Sciatic nerve (tissue), 2 donors: ENCODE data around the gene SCN10A. TPM values are rescaled to one million over a fixed set of nuclear protein-coding genes. Genes with fewer than 3 reads are reported as not detected.

Experiments
- ATAC-seq: fragments of 200-7000 bp; cut with Tn5 transposase; one replicate; pipeline ENCODE4 v1.9.1; 2020; ENCODE audit warnings: mild to moderate bottlenecking, moderate library complexity
- DNase-seq: peaks from one replicate; pipeline ENCODE4 v3.0.0-alpha.2; 2020; ENCODE audit warnings: low spot score
- intact Hi-C: fragments of 100-400 bp; cut with DNase I; formaldehyde crosslinking; loops from one replicate; pipeline ENCODE4 v1.14.2; 2022
- total RNA-seq: library from RNA; stranded (reverse); fragmentation: NEBNext Ultra II Directional; extraction: Animal tissue kit (Norgen Biotek cat#: 25700); gene quantifications from one replicate; pipeline ENCODE4 v1.2.1, GENCODE V29; 2021
- donor health status: DM: no; HTN: no; CAD: no.
- donor health status: DM: no; HTN: no; CAD: no.

SCN10A gene
- total RNA-seq, 1 donor from 2014 or later: not detected

DNA sequence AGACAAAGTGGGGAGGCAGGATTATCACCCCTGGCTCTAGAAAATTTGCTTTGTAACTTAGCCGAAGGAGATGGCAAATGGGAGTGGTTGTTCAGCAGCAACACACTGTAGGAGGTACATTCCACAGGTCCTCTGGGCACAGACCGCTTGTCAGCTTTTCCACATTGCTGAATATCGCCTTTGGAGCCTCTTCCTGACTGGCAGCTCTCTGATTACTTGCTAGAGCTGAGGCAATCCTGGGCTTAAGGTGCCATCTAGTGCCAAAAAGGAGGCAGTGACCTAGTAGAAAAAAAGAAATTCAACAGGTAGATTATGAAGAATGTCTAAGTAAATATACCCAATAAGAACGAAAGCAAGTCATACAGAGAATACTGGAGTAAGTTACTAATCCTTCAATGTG, 153.5 kb downstream of the SCN10A start:
- intact Hi-C loops: no loop called here
- ATAC-seq (no peak), DNase-seq (no peak)

DNA sequence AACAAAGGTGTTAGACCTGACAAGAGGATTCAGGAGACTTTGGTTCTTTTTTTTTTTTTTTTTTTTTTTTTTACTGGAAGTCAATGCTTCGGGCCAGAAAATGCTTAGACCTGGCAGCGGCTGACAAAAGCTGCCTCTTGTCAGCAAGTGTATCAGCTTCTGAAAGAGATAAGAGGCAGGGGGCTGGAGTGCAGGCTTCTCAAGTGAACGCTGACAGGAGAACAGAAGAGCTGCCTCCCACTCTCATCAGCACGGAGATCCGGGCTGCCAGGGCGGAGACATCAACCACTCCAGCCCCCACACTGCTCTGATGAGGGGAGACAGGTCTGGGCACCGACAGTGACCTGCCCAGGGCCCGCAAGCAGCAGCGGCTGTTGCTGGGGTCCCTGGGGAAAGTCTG, 157.2 kb downstream of the SCN10A start:
- no peak for ATAC-seq

DNA sequence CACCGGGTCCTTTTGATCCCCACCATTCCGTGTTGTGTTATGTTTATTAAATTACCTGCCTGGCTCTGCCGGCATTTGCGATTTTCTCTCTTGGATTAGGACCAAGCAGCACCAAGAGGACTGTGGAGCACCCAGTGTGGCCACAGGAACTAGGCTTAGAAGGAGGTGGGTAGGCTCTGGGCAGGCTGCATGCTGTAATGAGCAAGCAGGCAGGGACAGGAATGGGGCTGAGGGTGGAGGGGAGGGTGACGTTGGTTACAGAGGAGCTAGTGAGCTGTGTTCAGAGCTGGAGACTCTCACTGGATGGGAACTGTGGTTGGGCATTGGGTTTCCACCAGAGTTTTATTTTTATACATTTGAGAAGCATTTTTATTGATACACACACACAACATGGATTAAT, 158.6 kb downstream of the SCN10A start:
- intact Hi-C loops: no loop called here
- ATAC-seq: no peak
- no peak for DNase-seq

More for the DNA sequence above, 157.2 kb downstream of the SCN10A start:
- intact Hi-C loops: no loop called here
- no peak for DNase-seq

DNA sequence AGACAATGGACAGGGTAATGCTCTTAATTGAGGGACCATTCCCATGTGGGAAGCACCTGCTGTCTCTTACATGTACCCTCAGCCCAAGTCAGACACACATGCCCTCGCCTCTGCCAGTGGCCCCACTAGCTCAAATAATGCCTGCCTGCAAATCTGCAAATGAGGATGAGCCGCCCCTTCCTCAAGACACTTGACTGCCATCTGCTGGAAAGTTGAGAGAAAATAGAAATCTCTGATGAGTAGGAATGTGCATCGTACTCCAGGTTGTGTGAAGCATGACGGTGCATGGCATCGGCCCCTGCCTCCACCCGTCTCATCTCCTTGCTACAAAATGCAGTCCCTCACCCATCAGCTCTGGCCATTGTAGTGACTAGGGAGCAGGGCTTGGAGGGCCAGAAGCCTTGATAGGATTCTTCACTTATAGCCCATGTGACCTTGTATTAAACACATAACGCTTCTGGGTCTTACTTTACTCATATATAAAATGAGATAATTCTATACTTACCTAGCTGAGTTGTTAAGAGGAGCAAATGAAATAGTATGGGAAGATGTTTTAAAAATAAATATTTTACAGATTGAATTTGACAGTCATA, 160.2 kb downstream of the SCN10A start:
- DNase-seq (no peak), ATAC-seq (no peak)
- intact Hi-C loops: no loop called here

DNA sequence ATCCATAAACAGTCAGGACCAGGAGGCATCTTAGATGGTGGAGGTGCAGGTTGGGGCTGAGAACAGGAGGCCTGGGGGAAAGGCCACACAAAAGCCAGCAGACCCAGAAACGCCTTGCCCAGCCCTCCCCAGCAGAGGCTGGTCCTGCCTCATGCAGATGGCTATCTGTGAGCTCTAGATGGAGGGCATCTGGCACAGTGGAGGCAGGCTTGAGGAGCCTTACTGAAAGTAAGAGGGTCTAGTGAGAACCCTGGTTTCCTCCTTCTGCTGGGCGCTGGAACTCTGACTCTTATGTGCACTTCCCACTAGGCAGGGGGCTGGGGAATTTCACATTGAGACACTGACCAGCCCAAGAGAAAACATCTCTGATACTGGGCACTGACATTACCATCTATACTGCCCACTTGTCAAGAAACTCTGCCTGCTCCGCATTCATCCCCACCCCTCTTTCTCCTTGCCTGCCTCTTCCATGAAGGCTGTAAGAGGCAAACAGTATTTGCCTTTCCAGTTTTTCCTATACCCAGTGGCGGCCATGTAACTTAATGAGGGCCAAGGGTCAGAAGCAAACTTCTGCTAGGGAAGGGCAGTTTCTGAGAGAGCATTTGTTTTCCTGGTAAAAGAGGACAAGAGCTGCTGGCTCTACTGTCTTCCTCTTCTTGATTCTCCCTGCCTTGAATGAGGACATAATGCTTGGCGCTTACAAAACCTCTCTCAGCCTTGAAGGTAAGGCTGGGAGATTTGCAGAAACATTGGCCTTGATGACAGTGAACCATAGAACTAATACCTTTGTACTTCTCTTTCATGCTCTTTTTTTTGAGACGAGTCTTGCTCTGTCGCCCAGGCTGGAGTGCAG, 162.1 kb downstream of the SCN10A start:
- intact Hi-C loops: no loop called here
- no peak for DNase-seq

DNA sequence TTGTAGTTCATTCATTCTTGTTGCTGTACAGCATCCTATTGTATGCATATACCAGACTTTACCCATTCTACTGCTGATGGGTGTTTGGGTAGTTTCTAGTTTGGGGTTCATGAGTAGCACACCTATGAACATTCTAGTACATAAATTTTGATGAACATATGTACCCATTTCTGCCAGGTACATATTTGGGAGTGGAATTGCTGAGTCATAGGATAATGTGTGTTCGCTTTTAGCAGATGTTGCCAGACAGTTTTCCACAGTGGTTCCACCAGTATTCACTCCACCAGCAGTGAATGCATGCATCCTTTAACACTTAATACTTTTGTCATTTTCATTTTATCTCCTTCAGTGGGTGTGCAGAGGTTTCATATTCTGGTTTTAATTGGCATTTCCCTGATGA, 163.1 kb downstream of the SCN10A start:
- ATAC-seq (no peak), DNase-seq (no peak)
- intact Hi-C loops: no loop called here

More for the DNA sequence above, 162.1 kb downstream of the SCN10A start:
- ATAC-seq: no peak

DNA sequence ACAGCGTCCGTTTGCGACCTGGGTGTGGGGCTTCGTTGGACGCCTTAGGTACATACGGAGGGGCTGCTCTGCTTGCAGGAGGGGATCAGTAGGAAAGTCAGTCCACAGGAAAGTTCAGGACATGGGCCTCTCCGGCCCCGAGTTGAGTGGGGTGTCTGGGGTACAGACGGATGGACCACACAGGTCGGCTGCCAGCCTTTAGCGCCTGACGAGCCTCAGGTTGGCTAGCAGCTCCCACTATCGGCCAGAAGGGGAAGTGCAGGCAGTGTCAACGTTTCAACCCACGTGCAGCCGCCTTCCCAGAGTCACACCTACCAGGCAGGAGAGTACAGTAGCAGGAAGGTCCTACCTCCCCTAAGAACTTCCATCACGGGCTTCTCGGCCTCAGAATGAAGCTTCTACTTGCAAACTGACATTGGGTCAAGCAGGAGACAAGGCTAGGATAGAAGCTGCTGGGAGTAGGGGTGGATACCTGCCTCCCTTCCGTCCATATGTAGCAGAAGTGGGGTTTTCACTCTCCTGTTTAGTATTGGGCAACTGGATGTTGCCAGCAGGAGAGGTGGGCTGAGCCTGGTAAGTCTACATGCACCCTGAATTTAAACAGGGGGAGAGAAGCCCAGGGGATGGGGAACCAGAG, 164.7 kb downstream of the SCN10A start:
- ATAC-seq (peak; percentile 75), DNase-seq (peak; percentile 80)
- intact Hi-C loops: no loop called here

DNA sequence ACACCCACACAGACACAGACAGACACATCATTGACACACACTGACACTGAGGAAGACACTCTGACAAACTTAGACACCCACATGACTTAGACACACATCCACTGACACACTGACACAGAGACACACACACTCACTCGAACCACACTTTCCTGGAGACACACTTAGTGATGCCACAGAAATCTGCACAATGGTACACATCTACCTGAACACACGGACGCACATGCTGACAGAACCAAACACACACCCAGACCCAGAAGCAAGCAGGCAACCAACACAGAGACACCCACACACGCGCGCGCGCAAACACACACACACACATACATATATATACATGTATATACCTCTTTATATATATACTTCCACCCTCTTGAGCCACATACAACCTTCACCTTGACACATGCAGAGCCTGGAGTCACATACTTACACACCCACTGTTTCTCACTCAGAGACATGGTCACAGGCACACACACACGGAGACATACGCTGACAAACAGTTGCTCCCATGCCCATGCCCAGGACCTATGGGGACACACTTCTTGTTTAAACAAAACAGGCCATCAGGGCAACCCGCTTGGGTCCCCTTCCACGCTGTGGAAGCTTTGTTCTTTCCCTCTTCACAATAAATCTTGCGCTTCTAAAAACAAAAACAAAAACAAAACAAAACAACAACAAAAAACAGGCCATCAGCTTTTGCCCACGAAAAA, 165.6 kb downstream of the SCN10A start:
- DNase-seq (no peak), ATAC-seq (peak; percentile 15)
- intact Hi-C loops: no loop called here

DNA sequence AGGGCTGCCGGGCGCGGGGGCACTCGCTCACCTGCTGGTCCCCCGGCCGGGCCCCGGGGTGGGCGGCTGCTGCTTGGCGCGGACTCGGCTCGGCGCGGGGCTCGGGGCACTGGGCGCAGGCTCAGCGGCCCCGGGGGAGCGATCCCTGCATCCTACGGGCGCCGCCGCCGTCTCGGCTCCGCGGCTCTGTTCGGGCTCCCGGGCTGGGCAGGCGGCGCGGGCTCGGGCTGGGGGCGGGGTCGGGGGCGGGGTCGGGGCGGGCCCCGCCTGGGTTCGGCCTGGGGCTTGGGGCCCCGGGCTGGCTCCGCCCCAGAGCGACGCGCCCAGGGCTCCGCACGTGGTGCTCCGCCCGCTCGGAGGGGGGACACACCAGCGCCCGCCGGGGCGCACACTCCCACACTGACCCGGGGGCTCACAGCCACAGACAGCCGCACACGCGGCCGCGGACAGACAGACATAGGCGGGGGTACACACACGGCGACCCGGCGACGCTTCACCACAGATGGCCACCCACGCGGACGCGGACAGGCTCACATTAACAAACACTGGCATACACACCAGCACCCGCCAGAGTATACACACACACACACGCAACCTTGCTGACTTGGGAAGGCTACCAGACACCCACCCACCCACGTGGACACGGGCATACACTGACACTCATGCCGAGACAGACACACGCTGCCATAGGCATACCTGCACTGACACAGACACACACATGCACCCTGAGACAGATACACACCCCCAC, 166.3 kb downstream of the SCN10A start, which contains the start of gene SCN5A:
TSS of gene SCN5A (minus strand) at position 188 of the 748 bp plus-strand sequence. CDS start 16,380 bp downstream, outside the sequence.
- DNase-seq (no peak), ATAC-seq (peak; percentile 85)
- intact Hi-C loops: loop anchor here (10.0 kb wide), 1 partner anchor 125 kb away; no protein-coding TSS in a partner anchor

DNA sequence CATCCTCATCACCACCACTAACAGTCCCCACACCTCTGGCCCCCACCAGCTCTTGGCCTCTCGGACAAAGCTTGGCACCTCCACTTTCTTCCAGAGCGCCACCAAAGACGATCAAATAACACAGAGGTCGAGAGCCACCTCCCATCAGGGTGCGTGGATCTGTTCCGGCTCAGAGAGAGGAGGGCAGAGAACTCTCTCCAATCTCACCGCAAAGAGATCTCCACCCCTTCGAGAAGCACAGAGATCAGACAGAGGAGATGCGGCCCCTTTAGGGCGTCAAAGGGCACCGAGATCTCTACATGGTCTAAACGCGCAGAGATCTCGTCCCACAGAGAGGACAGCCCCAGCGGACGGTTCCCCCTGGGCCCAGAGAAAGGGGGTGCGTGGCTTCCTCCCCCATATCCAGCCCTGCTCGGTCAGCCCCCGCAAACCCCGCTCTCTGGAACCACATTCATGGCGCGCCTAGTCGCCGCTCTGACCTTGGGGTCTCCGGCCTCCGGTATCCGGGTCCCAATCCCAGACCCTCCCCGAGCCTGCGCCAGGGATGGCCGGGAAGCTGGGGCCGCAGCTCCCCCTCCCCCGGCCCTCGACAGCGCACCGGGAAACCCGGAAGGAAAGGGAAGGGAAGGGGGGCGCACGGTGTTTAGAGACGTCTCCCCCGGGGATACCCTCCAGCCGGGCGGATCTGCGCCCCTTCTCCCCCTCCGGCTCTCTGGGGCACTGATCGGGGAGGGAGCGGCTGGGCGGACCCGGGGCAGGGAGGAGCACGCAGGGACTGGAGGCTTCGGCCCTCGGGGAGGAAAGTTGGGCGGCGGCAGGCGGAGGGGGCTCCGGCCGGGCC, 167.1 kb downstream of the SCN10A start:
- intact Hi-C loops: loop anchor here (10.0 kb wide), 1 partner anchor 124 kb away; no protein-coding TSS in a partner anchor

DNA sequence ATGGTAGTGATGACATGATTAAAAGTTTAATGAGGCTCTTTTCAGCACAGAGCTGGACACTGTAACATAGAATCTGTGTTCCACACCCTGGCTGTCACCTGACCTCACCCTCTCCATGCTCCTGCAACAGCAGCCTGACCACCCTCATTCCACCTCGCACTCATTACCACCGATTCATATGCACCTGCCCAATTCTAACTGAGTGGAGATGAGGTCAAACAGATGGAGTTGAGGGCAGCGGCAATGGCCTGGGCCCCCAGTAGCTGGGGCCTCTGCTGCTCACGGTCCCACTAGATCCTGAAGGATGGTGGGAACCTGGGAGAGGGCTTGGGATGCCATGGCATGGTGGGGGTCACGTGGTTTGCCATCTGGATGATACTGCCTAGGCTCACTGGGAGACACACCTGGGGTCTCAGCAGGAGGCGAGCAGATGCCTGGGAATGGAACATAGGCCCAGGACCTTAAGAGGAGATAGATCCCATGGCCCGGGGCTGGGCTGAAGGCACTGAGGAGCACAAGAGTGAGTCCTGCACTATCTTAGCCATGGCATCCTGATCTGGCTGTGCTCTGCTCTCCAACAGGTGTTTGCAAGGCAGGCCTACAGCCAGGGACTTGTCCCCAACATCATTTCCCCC, 167.9 kb downstream of the SCN10A start:
- no peak for ATAC-seq
- no peak for DNase-seq
- intact Hi-C loops: loop anchor here (10.0 kb wide), 1 partner anchor 123 kb away; no protein-coding TSS in a partner anchor

More for the DNA sequence above, 167.1 kb downstream of the SCN10A start:
- ATAC-seq: no peak
- no peak for DNase-seq

DNA sequence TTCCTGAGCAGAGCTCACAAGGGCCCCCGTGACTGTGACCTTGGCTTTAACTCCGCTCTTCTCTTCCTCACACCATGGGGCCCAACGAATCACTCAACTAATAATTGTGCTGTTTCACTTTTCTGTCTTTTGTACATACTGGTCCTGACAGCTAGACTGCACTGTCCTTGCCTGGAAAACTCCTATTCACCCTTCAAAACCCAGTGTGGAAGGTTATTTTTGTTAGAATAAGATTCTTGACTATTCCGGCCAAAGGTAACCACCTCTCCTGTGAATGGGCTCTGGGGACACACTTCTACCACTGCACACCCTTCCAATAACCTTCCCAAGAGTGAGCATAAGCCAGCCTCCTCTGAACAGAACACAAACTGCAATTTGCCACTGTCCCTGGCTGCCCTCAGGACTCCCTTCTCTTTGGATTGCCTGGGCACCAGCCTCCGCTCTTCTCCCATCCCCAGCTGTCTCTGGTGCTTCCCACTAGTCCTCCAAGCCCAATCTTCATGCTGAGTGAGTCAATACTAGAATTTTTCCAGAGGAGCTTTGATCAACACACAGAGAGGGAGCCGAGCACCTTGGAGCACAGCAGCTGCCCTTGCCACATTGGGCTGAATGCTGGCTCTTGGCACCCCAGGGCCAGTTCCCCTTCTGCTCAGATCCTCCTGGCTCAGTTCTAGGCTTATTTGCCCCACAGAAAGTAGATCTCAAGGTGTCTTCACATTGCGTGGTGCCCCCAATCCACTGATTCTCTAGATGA, 168.6 kb downstream of the SCN10A start:
- no peak for ATAC-seq
- intact Hi-C loops: loop anchor here (10.0 kb wide), 1 partner anchor 123 kb away; no protein-coding TSS in a partner anchor
- no peak for DNase-seq

Other genes starting within 250 kb of the SCN10A start
- gene SCN5A, start 166.5 kb downstream of the SCN10A start, total RNA-seq: 2.7 TPM
- 0.71 TPM for gene SCN11A, start 235.7 kb upstream of the SCN10A start, total RNA-seq
- 49.1 TPM for gene WDR48, start 235.8 kb upstream of the SCN10A start, total RNA-seq